Stimulated activated naive CD4-positive, alpha-beta T cell (primary cell): ENCODE results near the gene DNAH1.

Experiments used
- DNase-seq, 6 experiments: peaks; one replicate each; lab custom pipeline; 2025; lab: John Stamatoyannopoulos, UW

The DNAH1 gene

DNA sequence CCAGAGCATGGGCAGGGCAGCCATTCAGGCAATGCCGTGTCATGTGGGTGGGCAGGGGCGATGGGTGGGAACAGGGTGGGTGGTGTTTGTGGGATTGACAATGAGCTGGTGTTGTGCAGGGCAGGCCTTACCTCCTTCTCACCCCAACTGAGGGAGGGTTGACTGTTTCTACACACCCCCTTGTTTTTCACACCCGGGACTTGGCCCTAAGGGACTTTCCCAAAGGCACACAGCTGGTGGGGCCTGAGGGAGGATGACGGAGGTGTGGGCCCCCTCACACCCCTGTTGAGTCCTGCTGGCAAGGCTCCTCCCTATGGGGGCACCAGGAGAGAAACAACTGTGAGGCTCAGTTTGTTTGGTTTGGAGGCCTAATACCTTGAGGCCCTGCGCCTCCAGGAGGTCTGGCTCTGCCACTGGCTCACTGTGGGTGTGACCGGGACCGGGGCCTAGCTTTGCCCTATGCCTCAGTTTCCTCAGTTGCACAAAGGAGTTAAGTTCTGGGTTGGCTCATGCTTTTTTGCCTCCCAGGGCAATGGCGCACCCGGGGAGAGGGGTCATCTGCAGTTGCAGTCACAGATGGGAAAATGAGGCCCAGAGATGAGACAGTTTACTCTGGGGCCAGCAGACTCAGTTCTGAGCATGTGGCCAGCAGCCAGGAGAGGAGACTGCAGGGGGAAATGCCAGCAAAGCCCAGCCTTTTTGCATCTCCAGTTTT, 5.1 kb upstream of the DNAH1 start:
- DNase-seq: no peak

DNA sequence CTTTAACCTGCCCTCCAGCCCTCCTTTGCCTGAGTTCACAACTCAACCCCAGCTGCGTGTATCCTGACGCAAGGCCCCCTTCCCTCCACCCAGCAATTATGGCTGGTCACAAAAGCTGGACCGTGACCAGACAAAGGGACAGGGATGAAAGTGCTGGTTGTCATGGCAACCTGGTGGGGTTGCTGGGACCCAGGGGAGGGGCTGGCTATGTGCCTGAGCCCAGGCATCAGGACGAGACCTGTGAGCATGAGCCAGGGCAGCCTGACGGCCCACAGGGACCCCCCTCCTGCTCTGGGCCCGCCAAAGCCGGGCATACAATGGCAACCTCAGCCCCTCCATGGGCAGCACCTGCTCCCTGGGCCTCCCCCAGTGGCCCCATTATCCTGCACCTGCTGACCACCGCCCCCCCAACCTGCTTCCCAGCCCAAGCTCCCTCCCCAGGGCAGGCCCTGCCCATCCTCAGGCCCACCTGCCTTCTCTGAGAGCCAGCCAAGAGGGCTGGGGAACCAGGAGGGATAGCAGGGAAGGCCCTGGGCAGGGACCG, 4.5 kb upstream of the DNAH1 start:
- no peak for DNase-seq

DNA sequence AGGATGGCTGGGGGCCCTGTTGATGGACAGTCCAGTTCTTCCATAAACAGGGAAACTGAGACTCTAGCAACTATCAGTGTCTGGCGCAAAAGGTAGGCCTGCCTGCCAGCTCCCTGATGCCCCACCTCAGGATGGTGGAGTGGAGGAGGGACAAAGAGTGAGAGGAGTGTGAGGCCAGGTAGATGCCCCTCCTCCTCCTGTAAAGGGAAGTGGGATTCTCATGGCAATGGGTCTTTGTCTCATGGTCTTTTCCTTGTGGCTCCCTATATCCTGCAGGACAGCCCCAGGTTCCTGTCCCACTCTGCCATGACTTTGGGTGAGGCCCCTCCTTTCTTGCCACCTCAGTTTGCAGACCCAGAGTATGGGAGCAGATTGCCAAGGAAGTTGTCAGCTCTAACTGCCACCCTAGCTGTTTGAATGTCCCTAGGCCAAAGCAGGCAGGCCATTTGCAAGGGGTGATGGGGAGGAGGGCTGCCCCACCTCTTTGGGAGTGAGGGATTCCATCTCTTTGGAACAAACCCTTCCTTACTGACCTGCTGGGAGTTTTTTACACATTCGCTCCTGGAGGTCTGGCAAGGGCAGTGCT, 2.8 kb upstream of the DNAH1 start:
- DNase-seq: no peak

DNA sequence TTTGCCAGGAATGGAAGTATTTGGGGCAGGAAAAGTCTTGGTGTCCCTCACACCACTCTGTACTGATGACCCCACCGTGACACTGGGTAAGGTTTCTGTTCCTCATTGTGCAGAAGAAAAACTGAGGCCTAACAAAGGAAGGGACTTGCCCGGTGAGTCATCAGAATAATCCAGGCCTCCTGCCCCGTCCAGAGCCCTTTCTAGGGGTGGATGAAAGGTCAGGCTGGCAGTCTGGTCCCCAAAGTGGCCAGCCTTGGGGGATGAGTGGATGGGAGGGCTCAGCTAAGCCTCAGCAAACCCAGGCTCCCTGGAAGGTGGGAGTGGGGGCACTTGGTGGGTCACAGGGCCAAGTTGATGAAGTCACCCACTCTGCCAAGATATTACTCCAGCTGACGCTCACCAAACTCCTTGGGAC, 2.3 kb upstream of the DNAH1 start:
- no peak for DNase-seq

DNA sequence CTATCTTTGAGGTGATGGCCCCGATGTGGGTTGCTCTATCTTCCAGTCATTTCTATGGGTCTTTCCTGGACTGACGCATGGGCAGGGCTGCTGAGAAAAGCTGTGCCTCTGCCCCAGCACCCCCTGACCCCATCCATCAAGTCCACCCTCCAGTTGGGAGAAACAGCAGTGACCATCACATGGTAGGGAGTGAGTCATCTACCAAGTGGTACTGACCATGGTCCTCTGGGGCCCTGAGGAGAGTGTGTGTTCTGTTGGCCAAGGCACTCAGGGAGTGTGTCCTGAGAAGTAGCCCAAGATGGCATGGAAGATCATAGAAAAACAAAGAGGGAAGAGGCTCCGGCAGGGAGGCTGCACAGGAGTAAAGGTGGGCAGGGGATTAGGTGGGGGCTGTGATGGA, 1.6 kb upstream of the DNAH1 start:
- no peak for DNase-seq

DNA sequence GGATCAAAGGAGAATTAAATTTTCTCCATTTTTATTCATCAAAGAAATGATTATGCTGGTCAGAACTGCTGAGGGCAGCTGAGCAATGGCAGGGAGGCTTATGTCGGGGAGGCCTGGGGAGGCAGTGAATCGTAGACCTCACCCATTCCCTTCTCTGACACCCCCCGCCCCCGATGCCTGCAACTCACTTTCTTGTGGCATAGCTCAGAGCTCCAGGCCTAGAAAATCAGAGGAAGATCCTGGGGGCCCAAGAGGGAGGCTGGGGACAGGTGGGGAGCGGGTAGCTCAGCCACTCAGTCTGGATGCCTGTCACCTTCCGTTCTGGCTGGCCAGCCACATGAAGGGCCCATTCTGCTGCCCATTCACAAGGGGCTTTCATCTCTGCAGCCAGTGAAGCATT, 1.1 kb upstream of the DNAH1 start:
- DNase-seq: no peak

DNA sequence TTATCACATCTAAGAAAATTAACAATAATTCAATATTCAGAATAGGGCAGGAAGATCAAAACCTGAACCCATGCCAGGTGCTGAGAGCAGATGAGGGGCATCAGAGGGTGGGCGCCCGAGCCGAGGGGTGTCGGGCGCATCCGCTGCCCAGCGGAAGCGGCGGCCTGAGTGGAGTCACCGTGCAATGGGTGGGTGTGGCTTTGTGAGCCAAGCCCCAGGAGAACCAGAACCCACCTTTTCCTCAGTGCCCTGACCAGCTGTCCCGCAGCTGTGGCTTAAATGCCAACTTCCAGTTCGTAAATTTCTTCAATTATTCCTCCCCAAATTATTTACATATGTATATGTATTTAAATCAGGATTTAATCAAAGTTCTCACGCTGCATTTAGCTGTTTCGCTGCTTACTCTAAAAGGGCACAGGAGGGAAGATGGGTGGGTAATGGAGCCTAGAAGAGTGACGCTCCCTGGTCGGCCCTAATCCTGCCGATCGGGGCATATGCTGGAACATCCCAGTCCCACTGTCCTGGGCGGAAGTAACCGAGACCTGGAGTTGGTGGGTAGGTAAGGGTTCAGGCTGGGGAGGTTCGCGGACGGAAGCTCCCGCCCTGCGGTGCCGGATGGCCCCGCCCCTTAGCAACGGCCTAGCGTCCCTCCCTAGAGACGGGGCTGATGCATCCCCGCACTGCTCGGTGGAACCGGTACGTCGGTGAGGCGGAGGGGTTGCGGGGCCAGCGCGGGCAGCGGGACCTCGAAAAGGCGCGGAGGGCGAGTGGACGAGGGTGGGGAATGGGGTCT, 1.3 kb downstream of the DNAH1 start:
- DNase-seq: peak; percentile 49 to 71 (median 64)

DNA sequence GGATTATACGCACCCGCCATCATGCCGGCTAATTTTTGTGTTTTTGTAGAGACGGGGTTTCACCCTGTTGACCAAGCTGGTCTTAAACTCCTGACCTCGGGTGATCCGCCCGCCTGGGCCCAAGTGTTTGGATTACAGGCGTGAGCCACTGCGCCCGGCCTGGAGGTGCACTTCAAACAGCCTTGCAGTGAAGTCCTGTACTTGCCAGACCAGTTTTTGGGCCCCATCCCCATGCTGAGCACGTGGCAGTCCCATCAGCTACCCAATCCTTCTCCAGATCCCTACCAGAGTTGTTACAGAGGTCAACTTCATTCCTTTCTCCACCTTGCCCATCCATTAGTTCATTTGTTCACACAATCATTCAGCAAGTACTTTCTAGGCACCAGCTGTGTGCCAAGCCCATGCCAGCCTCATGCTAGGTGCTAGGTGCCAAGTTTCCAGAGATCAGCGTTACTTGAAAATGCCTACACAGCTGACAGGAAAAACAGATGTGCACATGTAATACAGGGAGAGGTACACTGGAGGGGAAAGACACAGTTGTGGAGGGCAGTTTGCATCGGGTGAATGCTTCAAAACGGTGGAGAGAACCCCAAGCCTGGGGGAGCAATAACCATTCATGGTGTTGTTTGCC, 2.2 kb downstream of the DNAH1 start:
- DNase-seq: no peak

DNA sequence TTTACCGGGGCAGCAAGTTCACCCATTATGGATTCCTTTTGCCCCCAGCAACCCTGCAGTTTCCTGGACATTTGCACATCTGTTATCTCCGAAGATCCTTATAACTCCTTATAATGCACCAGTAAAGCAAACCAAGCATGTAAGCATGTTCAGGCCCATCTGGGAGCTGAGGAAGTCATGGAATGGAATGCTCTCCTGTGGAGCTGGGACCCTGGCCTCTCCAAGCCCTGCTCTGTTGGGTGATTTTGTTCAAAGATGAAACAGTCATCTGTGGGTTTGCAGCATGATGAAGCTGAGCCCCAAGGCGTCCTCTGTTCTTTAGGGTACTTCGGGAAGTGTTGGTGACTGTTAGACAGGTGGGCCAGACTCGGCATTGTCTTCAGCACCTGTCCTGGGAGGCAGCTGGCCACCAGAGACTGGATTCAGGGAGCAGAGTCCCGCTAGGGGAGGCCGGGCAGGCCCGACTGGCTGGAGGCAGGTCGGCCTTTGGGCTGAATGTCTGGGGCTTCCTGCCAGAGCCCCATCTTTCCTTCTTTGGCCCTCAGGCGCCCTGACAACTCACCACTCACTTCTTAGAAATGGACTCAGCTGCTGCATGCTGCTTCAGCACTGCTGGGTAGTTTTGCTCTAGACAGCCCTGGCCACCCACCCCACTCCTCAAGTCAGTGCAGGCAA, 3.9 kb downstream of the DNAH1 start:
- no peak for DNase-seq

DNA sequence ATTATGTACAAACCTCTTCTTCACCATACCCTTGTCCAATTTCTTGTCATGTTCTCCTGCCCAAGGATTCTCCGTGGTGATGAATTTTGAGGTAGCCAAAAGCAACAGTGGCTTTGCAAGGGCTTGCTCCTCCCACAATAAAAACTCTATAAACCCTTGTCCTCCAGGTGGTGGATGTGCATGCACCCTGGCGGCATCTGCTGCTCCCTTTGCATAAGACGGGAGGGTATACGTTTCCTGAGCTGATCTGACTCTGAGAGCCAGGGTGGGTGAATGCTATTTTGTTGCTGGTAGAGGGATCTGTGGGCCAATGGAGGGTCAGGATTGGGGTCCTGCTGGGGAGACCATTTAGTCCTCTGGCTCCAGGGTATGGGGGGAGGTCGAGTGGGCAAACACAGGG, 5.4 kb downstream of the DNAH1 start:
- DNase-seq: no peak

DNA sequence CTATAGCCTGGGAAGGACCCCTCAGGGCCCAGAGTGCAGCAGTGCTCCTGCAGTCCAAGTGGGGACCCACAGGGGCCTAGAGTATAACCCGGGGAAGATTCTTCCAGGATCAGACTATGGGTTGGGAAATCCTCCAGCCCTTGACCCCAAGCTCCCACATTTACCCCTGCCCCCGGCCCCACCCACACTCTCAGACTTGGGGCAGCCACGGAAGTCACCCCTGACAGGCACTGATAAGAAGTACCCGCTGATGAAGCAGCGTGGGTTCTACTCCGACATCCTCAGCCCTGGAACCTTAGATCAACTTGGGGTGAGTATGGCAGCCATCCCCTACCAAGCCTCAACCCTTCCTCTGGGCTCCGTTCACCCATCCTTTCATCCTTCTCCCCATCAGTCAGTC, 6.3 kb downstream of the DNAH1 start:
- no peak for DNase-seq

DNA sequence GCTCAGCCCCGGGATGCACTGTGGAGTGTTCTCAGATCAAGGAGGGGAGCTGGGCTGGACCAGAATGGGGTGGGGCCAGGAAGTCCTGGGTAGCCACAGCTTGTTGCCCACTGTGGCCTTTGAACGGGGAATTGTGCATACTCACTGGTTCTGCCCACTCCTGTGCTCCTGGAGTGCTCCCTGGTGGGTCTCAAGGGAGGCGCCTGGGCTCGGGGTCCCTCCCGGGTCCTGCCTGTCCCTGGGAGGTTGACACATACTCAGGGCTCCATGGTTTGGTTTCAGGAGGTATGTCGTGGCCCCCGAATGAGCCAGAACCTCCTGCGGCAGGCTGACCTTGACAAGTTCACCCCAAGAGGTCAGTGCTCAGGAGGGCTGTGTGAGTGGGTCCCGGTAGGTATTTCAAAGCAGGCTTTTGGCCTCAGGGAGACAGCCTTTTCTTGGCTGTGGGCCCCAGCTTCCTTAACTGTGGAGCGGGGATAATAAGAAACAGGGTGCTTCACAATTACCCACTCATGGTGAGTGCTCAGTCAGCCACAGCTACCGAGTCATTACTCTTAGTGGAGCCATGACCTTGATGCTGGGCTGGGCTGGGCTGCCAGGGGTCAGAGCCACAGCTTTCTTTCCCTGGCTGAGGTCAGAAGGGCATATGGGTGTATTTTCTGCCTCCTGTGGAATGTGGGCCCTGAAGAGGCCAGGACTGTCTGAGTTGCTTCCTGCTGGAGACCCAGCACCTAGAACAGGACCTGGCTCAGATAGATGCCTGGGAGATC, 7.6 kb downstream of the DNAH1 start:
- no peak for DNase-seq

DNA sequence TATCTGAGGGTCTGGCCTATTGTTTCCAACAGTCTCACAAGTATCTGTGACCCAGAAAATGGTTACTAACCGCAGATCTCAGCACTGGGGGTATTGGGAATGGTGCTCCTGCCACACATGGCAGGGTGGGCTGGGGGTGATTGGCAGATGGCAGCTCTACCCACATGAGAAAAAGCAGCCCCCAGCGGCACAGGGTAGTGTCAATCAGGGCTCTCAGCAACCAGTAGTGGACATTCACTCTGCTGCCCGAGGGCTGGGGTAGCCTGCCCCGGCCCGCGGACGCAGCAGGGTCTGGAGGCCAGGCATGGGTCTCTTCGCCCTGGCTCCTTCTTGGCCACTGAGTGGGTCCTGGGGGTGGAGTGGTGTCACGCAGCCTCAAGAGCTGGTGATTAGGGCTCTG, 8.6 kb downstream of the DNAH1 start:
- DNase-seq: no peak

DNA sequence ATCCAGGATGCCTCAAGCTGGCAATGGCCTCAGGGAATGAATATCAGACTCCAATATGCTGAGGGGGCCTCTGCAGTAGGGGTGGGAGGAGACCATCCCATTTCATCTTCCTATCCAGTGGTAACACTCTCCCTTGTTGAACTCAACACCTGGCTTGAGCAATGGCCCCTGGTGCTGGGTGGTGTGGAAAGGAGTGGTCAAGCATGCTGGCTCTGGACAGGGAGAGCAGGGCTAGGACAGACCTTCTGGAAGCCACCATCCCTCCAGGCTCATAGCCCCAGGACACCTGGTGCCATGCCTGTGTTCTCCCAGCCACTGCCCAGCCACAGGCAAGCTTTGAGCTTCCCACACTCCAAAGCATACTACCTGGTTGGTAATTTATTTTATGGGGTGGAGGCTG, 9.6 kb downstream of the DNAH1 start:
- DNase-seq: no peak

DNA sequence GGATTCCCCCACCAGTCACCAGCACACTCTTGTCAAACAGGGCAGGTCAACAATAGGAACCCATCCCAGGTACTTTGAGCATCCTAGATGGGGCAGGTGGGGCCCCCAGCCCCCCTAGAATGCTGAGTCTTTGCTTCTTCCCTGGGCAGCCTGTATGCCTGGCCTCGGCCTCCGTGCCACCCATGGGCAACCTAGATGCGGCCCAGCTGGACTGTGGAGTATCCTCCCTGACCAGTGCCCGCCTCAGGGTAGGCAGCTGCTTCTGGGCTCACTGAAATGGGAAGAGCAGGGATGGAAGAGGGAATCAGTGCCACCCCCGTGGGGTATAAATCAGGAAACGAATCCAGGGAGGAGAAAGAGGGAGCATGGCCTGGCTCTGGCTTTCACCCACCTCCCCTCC, 10.9 kb downstream of the DNAH1 start:
- DNase-seq: no peak

DNA sequence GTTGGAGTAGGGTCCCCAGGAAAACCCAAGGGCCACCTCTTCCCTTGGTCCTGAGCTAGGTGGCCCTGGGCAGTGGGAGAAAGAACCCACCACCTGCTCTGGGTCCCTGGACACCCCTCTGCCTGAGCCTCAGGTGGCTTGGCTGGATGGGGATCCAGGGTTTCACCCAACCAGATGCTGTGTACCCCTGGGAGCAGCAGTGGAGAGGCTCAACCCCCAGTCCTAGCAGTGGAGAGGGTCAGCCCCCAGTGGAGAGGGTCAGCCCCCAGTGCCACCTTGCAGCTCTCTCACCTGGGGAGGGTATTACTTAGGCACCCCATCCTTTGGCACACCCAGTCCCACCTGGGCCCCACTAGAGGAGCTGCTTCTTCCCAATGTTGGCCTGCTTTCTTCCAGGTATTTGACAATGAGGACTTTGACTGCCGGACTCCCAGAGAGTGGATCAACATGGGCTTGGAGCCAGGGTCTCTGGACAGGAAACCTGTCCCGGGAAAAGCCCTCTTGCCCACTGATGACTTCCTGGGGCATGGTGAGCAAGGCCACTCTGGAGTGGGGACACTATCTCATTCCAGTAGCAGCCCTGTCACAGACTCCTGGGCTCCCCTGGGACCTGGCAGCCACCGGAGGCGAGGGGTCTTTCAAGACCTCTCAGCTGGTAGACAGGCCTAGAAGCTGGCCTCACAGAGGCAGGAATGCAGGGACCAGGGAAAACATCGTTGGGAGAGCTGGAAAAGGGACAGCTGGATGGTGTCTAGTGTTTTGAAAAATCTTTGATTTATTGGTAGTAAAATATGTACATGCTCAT, 11.6 kb downstream of the DNAH1 start:
- no peak for DNase-seq

DNA sequence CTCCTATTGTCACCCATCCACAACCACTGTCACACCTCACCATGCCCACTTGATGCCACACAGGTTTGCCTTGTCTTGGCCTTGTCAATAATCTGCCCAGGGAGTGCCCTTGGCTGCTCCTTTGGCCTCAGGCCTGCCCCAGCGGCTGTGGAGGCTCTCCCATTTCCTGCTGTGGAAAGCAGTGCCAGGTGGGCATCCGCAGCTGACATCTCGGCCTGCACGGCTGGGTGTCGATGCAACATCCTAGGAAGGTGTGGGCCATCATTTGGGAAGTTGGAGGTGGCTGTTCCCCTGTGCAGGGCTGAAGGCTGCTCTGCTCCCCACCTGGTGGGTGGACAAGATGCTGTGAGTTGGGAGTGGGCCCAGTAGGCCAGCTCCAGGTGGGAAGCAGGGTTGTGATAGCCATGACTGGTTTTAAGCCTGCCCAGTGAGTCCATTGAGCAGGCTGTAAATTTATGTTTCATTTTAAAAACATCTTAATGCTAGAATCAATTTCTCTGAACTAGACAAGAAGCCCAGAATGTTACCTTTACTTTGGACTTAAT, 12.5 kb downstream of the DNAH1 start:
- DNase-seq: no peak

DNA sequence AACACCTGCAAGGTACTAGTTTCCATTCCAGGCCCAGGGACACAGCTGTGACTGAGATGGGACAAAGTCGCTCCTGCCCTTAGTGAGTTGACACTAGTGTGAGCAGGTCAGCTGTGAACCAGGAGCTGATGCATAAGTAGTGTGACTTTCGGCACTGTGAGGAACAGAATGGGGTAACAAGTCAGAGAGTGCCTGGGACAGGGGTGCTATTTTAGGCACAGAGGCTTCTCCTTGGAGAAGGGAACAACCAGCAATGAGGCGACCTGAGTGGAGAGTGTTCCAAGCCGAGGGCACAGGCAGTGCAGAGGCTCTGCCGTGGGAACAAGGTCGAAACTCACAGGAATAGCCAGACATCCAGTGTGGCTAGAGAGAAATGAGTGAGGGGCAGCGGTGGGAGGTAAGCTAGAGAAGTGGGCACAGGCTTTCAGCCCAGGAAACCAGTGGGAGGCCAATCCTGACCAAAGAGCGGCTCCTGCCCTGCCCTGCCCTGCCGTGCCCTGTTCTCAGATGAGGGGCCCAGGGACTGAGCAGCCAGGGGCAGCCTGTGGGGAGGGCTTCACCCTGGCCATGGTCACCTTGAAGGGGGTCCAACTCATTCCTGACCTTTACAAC, 14.2 kb downstream of the DNAH1 start:
- no peak for DNase-seq

DNA sequence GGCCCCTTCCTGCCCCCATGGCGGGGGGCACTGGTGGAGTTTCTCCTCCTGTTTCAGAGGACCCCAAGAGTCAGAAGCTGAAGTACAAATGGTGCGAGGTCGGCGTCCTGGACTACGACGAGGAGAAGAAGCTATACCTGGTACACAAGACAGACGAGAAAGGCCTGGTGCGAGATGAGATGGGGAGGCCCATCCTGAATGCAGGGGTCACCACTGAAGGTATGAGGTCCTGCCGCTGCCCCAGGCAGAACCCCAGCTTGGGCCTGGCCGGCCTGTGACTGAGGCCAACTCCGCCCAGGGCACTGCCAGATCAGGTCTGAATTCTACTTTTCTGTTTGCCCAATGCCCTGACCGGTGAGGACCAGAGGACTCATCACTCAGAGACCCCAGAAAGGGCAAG, 15.0 kb downstream of the DNAH1 start:
- no peak for DNase-seq

DNA sequence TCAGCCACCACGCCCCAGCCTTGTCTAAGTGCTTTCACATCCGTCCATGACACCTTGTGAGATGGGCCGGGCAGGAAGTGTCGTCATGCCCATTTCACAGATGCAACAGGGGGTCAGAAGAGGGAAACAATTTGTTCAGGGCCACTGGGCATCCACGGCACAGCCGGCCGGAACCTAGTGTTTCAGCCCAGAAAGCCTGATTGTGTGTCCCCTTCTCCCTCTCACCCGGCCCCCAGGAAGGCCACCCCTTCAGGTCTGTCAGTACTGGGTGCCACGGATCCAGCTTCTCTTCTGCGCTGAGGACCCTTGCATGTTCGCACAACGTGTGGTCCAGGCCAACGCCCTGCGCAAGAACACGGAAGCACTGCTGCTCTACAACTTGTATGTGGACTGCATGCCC, 15.8 kb downstream of the DNAH1 start:
- no peak for DNase-seq
